ENCODE measurements around the gene RCSD1.

Gene RCSD1

DNA sequence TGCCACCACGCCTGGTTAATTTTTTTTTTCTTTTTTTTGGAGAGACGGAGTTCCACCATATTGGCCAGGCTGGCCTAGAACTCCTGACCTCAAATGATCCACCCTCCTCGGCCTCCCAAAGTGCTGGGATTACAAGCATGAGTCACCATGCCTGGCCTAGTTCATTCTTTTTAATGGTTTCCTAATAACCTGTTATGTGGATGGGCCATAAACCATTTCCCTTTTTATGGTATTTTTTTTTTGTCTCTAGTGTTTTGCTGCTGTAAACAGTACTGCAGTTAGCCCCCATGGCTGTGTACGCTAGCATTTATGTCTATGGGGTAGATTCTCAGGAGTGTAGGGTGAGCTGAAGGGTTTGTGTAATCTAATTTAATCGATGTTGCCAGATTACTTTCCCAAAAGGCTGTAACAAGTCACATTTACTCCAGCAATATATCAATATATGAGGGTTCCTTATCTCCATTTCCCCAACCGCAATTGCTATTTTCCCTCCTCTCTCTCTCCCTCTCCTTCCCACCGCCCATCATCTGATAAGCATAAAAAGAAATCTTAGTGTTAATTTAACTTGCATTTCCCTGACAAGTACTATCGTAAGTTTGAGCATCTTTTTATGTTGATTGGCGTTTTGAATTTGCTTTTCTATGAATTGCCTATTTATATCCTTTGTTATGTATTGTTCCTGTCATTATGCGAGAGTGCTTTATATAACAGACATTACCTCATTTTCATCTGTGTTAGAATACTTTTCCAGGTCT is 28.7 kb downstream of the RCSD1 start:
- no peak for TF ChIP-seq CTCF (IDR thresholded peaks at IDR 0.05; ENCODE audit: low read length)
- no peak for TF ChIP-seq EZH2 (IDR thresholded peaks at IDR 0.05; ENCODE audit: borderline replicate concordance, low read length)
- Histone ChIP-seq H3K9me2 (ENCODE audit: low read depth, low read length) (no peaks in the 10 kb centered on the region), H3K79me2 (ENCODE audit: insufficient read depth, low read length) (peaks cover 77% of the 10 kb centered on the region), H3K27ac (ENCODE audit: low read depth, low read length, poor library complexity, severe bottlenecking) (no peak overlapping the region), H4K20me1 (ENCODE audit: insufficient read depth, low read length) (0 out of 2 replicates have a peak, but pooled peaks cover 3% of the 10 kb centered on the region), H3K9me3 (ENCODE audit: low read length) (no peaks in the 10 kb centered on the region), H3K4me2 (ENCODE audit: low read length) (no peak overlapping the region), H3K9ac (ENCODE audit: low read length) (no peak overlapping the region), H2AFZ (ENCODE audit: low read length) (no peak overlapping the region), H3K4me3 (ENCODE audit: low read depth, low read length, poor library complexity, severe bottlenecking) (no peak overlapping the region), H3K36me3 (ENCODE audit: insufficient read depth, low read length) (peaks cover 79% of the 10 kb centered on the region), H3F3A (ENCODE audit: insufficient read depth, low read length) (no peaks in the 10 kb centered on the region), H3K4me1 (ENCODE audit: insufficient read depth, low read length, severe bottlenecking) (no peaks in the 10 kb centered on the region), H3K27me3 (ENCODE audit: insufficient read depth, low read length) (no peaks in the 10 kb centered on the region)

GRCh38 chr1:167659450-167659849 is 29.4 kb downstream of the RCSD1 start:
- no peak overlapping the region for H2AFZ ChIP-seq (ENCODE audit: low read length)
- no peaks in the 10 kb centered on the region for H3F3A ChIP-seq (ENCODE audit: insufficient read depth, low read length)
- H4K20me1 ChIP-seq (ENCODE audit: insufficient read depth, low read length) = 0 out of 2 replicates have a peak, but pooled peaks cover 3% of the 10 kb centered on the region
- no peak overlapping the region for H3K9ac ChIP-seq (ENCODE audit: low read length)
- H3K4me3 ChIP-seq (ENCODE audit: low read depth, low read length, poor library complexity, severe bottlenecking) = no peak overlapping the region
- no peaks in the 10 kb centered on the region for H3K9me3 ChIP-seq (ENCODE audit: low read length)
- peaks cover 79% of the 10 kb centered on the region for H3K36me3 ChIP-seq (ENCODE audit: insufficient read depth, low read length)
- no peaks in the 10 kb centered on the region for H3K9me2 ChIP-seq (ENCODE audit: low read depth, low read length)
- no peak overlapping the region for H3K27ac ChIP-seq (ENCODE audit: low read depth, low read length, poor library complexity, severe bottlenecking)
- no peaks in the 10 kb centered on the region for H3K27me3 ChIP-seq (ENCODE audit: insufficient read depth, low read length)
- no peak for TF ChIP-seq CTCF (IDR thresholded peaks at IDR 0.05; ENCODE audit: low read length)
- no peak for TF ChIP-seq EZH2 (IDR thresholded peaks at IDR 0.05; ENCODE audit: borderline replicate concordance, low read length)
- no peaks in the 10 kb centered on the region for H3K4me1 ChIP-seq (ENCODE audit: insufficient read depth, low read length, severe bottlenecking)
- H3K79me2 ChIP-seq (ENCODE audit: insufficient read depth, low read length) = peaks cover 73% of the 10 kb centered on the region
- no peak overlapping the region for H3K4me2 ChIP-seq (ENCODE audit: low read length)

GRCh38 chr1:167659881-167660280 is 29.8 kb downstream of the RCSD1 start:
- Histone ChIP-seq H3K36me3 (ENCODE audit: insufficient read depth, low read length) (peaks cover 79% of the 10 kb centered on the region), H3K27ac (ENCODE audit: low read depth, low read length, poor library complexity, severe bottlenecking) (no peak overlapping the region), H3K9me3 (ENCODE audit: low read length) (no peaks in the 10 kb centered on the region), H3F3A (ENCODE audit: insufficient read depth, low read length) (no peaks in the 10 kb centered on the region), H3K79me2 (ENCODE audit: insufficient read depth, low read length) (peaks cover 70% of the 10 kb centered on the region), H3K4me2 (ENCODE audit: low read length) (no peak overlapping the region), H4K20me1 (ENCODE audit: insufficient read depth, low read length) (0 out of 2 replicates have a peak, but pooled peaks cover 3% of the 10 kb centered on the region), H3K4me3 (ENCODE audit: low read depth, low read length, poor library complexity, severe bottlenecking) (no peak overlapping the region), H3K9ac (ENCODE audit: low read length) (no peak overlapping the region), H2AFZ (ENCODE audit: low read length) (no peak overlapping the region), H3K9me2 (ENCODE audit: low read depth, low read length) (no peaks in the 10 kb centered on the region), H3K27me3 (ENCODE audit: insufficient read depth, low read length) (no peaks in the 10 kb centered on the region), H3K4me1 (ENCODE audit: insufficient read depth, low read length, severe bottlenecking) (no peaks in the 10 kb centered on the region)
- TF ChIP-seq CTCF (IDR thresholded peaks at IDR 0.05; ENCODE audit: low read length) = no peak
- TF ChIP-seq EZH2 (IDR thresholded peaks at IDR 0.05; ENCODE audit: borderline replicate concordance, low read length) = no peak

Data from OCI-LY1 (cell line).